HG03108 (cell line): Measurements from ENCODE around the gene C12orf75.
"Not testable (repeated sequence)": the region's sequence is repeated elsewhere in the genome, so short reads cannot be mapped to it uniquely, and the experiment has no call there.

Experiments used
- ATAC-seq: cut with Tn5 transposase; IDR thresholded peaks from one replicate; pipeline ENCODE4 v1.9.1; 2021; ENCODE audit warnings: moderate library complexity; ENCODE audit not compliant: unreplicated experiment

Gene C12orf75

DNA sequence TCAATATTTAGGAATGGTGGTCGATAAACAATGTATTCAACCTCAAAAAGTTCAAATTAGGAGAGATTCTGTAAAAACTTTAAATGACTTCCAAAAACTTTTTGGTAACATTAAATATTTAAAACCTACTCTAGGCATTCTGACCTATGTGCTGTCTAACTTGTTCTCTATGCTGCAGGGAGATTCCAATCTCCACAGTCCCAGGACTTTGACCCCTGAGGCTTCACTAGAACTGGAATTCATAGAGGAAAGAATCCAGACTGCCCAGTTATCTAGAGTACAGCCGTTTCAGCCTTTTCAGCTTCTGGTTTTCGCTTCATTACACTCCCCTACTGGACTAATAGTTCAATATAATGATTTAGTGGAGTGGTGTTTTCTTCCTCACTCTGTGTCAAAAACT is 21.1 kb upstream of the C12orf75 start:
- not testable (repeated sequence) for ATAC-seq

DNA sequence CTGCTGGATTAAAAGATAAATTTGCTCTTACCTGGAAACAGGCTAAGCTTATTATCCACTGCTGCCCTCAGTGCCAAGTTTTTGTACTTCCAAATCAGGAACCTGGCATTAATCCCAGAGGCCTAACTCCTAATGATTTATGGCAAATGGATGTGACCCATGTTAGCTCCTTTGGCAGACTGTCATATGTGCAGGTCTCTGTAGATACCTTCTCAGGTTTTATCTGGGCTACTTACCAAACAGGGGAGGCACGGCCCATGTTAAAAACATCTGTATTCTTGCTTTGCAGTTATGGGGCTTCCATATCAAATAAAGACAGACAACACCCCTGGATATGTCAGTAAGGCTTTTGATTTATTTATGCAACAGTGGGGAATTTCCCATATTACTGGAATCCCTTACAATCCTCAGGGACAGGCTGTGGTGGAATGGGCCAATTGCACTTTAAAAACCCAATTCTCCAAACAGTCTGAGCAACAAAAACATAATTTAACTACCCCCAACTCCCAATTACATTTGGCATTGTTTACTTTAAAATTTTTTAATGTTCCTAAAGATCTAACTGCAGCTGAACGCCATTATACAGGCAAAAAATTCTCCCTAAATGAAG is 19.9 kb upstream of the C12orf75 start:
- ATAC-seq = not testable (repeated sequence)

DNA sequence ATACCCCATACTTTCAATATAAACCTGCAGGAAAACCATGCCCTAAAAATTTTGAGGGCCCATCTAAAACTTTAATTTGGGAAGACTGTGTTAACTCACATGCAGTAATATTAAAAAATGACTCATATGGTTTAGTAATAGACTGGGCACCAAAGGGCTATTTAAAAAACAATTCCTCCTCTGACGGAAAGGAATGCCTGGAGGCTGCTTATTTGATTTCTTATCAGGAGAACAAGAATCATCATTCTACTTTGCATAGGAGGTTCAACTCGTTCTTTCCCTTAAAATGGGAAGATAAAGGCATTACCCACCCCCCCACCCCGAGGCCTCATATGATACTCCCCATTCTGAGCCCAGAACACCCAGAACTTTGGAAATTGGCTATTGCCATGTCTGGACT is 18.6 kb upstream of the C12orf75 start:
- not testable (repeated sequence) for ATAC-seq

DNA sequence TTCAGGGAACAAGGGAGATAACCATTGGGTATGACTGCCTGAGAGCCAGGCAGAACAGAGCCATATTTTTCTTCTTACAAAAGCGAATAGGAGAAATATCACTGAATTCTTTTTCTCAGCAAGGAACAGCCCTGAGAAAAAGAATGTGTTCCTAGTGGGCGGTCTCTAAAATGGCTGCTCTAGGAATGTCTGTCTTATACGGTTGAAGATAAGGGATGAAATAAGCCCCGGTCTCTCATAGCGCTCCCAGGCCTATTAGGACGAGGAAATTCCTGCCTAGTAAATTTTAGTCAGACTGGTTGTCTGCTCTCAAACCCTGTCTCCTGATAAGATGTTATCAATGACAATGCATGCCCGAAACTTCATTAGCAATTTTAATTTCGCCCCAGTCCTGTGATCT is 16.7 kb upstream of the C12orf75 start:
- not testable (repeated sequence) for ATAC-seq

DNA sequence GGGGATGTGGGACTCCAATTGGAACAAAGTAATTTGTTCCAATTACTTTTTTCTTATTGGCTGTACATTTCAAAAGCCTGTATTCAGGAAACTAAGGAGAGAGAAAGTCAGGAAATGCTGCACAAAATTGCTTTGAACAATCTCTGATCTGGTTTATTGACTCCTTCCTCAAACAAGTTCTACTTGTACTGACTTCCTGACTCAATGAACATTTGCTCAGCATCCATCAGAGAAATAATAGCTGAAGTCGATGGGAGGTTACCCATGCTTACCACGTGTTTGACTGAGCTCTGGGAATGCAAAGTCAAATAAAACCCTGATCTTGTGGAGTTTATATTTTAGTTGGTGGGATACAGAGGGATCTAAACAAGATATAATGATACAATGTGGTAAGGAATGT is 15.4 kb upstream of the C12orf75 start:
- ATAC-seq = no peak

DNA sequence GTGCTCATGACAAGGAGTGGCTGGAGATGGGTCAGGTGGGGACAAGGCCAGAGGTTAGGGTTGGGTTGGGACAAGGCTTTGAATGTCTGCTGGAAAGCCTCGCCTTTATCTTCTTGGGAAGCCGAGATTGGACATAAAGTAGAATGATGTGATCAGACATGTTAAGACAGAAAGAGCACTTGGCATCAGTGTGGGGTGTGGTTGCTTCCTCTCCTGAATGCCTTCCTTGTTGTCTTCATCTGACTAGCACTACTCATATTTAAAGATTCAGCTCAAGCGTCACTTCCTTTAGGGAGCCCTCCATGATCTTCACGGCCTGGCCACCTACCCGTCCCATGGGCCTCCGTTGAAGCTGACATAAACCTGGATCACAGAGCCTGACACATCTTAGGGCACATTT is 14.8 kb upstream of the C12orf75 start:
- no peak for ATAC-seq

DNA sequence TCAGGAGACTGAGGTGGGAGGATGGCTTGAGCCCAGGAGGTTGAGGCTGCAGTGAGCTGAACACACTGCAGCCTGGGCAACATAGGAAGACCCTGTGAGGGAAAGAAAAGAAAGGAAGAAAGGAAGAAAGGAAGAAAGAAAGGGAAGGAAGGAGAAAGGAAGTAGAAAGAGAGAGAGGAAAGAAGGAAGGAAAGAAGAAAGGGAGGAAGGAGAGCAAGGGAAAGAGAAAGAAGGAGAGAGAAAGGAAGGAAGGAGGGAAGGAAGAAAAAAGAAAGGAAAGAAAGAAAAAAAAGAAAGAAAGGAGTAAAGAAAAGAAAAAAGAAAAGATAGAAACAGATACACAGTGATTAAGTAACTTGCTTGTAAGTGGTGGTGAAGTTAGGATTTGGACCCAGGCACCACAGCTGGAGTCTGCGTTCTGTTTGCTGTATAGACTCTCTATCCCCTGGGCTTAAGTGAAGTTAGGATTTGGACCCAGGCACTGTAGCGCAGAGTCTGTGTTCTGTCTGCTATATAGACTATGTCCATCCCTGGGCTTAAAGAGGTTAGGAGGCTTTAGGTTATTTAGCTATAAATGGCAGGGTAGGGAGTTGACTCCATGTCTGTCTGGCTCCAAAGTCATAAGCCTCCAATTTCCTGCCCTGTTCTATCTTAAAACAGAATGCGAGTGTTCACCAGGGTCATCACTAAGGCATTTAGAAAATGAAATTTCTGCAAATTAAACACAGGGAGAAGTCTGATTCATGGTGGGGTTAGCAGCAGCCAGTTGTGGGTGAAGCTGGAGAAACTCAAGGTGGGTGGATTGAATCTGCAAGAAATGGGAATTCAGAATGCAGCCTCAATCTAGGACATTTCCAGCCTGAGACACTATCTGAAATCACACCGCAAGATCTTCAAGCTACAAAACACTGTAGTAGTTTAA is 13.3 kb upstream of the C12orf75 start:
- no peak for ATAC-seq

DNA sequence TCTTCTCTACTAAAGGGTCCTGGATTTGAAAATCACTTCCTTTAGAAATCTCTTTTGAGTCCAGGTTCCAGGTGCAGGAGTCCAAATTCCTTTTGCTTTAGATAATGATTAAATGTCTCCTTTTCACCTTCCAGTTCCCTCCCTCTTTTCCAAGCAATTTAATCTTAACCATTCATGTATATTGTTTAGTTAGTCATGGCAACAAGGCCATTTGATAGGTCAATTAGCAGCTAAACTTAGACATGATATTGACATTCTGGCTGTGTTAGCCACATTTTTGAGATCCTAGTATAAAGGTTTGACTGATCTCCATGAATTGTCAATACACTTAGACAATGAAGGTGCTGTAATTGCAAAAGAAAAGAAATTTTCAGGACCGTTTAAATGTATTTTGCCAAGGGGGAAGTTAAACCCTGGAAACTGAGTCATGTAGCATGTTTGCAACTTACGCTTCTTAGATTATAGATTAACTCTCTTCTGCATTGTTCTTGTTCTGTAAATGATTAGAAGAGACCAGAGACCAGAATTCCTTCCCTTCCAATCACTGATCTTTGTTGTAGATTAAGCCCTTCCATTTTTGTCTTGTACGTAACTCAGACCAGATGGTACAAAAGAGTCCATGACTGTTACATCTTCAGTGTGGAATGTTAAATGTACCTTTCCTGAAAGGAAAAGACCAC is 12.4 kb upstream of the C12orf75 start:
- no peak for ATAC-seq

DNA sequence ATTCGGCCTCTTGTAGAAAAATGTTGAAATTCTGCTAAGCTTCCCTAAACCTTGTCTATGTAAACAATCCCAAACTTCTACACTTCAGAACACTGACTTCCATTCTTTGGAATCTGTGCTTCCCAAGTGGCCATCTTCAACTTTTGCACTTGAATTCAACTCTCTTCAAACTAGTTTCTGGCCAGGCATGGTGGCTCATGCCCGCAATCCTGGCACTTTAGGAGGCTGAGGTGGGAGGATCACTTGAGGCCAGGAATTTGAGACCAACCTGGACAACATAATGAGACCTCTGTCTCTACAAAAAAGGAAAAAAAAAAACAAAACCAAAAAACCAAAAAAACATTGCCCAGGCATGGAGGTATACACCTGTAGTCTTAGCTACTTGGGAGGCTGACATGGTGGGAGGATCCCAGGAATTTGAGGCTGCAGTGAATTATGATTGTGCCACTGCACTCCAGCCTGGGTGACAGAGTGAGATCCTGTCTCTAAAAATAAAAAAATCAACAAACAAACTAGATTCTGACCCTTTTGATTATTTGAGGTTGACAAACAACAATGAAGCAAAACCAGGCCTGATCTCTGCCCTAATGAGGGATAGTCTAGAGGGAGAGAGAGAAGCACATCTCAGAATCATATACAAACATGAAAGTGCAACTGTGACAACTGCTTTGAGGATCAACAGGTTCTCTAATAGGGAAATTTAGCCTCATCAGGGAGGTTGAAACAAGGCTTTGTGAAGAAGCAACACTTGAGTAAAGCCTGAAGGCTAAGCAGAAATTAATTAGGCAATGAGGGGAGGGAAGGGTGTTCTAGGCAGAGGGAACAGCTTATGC is 11.6 kb upstream of the C12orf75 start:
- ATAC-seq = no peak

DNA sequence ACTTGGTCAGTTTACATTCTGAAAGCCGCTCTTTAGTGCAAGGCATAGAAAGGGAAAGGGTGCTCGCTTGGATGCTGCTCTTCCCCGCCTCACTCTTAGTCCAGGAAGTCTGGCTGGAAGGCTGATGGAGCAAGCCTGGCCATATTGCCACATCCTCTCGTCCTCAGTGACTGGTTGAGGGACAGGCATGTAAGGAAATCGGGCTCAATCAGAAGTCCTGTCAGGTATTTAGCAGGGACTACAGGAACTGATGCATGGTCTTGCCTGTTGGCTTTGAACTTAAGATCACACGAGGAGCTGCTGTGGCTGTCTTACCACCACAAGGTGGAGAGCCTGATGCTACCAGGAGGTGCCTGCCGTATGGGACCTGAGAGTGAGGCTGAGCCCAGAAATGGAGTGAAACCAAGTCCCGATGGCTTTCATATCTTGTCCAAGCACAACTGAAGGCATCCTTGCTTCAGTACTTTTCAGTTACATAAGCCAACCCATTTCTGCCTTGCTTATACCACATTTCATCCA is 10.7 kb upstream of the C12orf75 start:
- ATAC-seq = no peak

DNA sequence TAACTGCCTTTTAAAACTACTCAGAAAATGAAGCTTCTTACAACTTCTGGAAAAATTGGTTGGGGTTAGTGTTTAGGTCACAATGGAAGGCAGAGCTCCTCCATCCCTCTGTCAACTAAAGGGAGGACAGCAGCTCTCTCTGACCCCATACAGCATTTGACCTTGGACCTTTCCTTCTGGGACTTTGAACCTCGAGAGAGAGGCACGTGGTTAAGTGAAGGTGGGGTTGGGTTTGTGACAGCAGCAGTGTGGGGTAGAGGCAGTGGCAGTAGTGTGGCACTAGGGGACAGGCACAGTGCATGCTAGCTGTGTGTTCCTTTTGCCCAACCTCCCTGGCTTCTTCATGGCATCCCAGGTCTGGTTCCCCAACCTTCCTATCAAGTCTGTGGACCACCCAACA is 9.4 kb upstream of the C12orf75 start:
- ATAC-seq = no peak

DNA sequence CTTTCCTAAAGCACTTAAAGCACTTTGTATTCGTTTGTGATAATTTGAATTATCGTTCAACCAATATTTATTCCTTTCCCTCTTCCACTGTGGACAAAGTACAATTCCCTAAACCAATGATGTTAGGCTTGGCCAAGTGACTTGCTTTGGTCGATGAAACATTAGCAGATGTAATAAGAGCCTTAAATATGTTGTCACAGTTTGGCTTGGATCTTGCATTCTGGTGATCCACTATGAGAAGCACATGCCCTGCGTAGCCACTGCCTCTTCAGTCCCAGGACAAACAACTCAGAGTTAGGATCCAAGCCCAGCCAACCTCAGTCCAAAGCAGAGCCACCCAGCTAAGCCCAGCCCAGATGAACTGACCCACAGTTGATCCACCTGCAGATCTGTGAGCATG is 8.4 kb upstream of the C12orf75 start:
- no peak for ATAC-seq

DNA sequence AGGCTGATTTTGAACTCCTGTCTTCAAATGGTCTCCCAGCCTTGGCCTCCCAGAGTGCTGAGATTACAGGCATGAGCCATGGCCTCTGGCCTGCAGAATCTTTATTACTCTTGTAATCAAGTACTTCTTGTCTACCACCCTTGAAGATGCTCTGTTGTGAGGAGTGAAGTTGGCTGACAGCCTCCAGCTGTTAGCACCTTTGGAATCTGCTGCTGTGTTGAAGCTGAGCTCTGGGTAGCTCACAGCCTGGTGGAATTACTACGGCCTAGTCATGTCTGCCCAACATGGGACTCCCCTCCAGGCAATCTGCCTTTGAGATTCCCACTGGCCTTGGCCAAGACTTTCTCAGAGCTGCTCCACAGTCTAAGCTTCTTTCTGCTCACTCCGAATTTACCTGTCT is 5.8 kb upstream of the C12orf75 start:
- ATAC-seq = no peak

DNA sequence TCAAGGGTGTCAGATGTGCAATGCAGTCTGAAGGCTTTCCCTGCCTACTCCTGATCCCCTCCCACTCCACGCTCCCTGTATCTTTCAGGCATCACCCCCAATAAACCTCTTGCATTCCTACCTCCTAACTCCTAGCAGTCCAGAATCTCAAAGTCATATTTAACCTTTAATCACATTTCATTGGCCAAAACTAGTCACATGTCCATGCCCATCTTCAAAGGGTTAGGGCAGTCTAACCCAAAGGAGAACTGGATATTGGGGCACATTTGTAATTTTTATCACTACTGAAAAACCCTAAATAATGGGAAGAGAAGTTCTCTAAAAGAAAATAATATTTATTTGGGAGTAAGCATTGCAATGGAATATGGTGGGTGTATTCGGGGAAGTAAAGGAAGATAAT is 5.4 kb upstream of the C12orf75 start:
- no peak for ATAC-seq

DNA sequence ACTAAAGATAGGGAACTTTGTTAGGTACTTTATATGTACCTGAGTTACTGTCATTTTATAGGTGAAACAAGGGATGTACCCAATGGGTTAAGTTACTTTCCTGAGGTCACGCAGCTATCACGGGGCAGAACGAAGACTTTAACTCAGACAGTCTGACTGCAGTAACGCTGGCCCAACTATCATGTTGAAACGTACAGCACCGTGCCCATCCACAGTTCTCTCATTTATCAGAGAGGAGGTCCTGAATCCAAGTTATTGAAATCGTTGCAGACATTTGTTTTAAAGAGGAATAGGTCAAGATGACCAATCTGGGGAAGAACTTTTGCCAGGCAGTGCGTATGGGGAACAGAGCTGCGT is 587 bp upstream of the C12orf75 start:
- peak; percentile 1 for ATAC-seq

DNA sequence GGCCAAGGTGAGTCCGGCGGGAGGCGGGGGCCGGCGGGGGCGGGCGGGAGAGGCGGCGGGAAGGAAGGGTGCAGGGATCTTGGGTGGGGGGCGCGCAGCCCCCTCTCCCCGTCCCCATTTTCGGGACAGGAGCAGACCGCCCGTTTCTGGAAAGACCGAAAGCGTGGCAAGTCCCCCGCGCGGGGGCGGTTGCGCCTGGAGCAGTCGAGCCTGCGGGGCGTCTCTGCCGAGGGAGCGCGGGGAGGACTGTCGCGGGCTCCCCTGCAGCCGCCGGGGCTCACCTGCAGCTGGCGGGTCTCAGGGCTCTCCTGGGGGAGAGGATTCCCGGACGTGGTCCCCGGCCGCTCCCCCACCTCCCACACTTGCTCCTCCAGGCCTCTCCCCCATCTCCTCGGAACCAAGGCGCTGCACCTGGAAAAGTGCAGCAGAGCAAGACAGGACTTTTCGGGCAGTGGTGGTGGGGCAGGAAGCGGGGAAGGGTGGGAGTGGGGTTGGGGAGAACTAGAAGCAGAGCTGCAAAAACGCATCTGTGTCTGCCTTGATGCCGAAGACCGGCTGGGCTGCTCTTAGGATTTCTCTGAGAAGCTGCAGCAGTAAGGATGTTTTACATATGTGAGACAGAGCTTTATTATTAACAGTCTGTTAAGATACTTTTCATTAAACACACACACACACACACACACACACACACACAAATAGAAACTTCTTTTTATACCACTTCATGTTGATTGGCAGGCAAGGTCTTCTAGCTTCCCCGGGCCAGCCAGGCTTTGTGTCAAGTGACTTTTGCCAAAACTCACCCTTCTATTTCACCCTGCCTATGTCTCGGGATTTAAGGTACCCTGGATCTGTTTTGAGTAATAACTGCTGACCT is 677 bp downstream of the C12orf75 start:
- ATAC-seq = peak; percentile 10

DNA sequence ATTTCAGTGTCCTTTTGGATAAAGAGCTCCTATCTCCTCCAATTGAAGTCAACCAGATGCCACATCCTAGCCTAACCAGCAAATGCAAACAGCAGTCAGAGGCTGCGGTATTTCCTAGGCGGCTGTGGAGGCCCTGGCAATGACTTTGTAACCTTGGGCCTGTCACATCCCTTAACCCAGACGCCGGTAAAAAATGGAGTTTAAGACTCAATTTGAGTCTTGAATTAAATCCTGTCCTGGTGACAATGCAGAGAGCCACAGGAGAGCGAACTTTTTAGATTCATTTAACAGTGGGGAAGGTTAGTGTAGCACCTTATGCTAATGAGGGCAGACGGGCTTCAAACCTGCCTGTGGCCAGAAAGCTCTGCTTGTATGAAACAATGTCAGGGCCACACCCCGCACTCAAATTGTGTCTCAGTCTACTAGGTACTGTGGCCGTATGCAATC is 1.3 kb downstream of the C12orf75 start:
- no peak for ATAC-seq

DNA sequence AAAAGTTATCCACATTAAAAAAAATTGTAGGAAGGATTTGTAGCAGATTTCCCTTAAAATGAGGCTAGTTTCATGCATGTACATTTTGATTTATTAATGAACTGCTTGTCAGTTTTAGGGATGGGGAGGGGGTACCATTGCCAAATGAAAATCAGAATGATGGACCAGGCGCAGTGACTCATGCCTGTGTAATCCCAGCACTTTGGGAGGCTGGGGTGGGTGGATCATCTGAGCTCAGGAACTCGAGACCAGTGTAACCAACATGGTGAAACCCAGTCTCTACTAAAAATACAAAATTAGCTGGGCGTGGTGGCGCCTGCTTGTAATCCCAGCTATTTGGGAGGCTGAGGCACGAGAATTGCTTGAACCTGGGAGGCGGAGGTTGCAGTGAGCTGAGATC is 1.8 kb downstream of the C12orf75 start:
- ATAC-seq = not testable (repeated sequence)

DNA sequence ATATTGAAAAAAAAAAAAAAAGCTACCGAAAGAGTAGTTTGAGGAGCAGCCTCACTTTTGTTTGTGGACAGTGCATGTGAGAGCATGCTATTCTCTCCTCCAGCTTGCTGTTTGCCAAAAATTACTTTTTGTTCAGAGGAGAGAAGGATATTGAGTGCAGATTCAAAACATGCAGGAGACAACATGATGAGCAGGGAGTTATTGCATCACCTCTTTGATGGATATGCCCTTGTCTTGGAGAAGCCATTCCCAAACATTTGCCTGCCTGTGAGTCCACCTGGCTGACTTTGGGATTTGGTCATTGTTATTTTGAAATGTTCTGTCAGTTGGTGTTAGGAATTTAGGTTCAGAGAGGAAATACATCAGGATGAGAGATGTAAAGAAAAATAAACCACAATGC is 2.4 kb downstream of the C12orf75 start:
- no peak for ATAC-seq

DNA sequence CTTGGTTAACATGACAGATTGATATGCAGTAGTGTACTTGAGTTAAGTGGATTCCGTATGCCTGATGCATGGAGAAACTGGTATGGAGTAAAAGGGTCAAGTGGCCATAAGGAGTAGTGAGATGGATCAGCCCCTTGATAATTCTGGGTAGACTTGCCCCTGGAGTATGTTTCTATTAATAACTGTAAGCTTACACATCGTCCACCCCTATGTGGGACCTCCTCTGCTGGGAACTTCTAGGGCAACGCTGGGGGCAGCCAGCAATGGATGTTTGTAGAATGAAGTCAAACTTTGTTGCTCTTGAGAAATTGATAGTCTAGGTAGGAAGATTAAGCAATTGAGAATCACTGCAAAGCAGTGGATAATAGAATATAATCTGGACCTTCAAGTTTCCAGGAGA is 3.5 kb downstream of the C12orf75 start:
- no peak for ATAC-seq
